Fibroblast of pulmonary artery (primary cell): ENCODE results near the gene MAPK8IP3.

Source experiments
- DNase-seq: peaks from one replicate; pipeline ENCODE4 v3.0.0-alpha.2; 2010; ENCODE audit warnings: low read depth
- H3K4me3 ChIP-seq: replicated peaks from 2 replicates; pipeline ENCODE4 v1.5.1; 2011; ENCODE audit warnings: low read depth, mild to moderate bottlenecking, control low read depth, low read length, moderate library complexity
- CTCF ChIP-seq: IDR thresholded peaks from 2 replicates; pipeline ENCODE4 v1.5.1; 2011; ENCODE audit warnings: mild to moderate bottlenecking, control low read depth, low read length, inconsistent platforms; ENCODE audit errors: missing control alignments

The MAPK8IP3 gene

GRCh38 chr16:1766701-1767100, 60.7 kb downstream of the MAPK8IP3 start:
- TF ChIP-seq CTCF = no peak
- no peak overlapping the region for H3K4me3 ChIP-seq
- no peak for DNase-seq

GRCh38 chr16:1767116-1767994, 61.4 kb downstream of the MAPK8IP3 start:
- no peak for TF ChIP-seq CTCF
- no peak overlapping the region for H3K4me3 ChIP-seq
- no peak for DNase-seq

- TF ChIP-seq CTCF = no peak
- DNase-seq = no peak
- no peak overlapping the region for H3K4me3 ChIP-seq
Measured at GRCh38 chr16:1768061-1768766, 62.2 kb downstream of the MAPK8IP3 start.

GRCh38 chr16:1768767-1769401, 62.9 kb downstream of the MAPK8IP3 start:
- no peak for TF ChIP-seq CTCF
- no peak for DNase-seq
- no peak overlapping the region for H3K4me3 ChIP-seq

GRCh38 chr16:1769402-1770300, 63.7 kb downstream of the MAPK8IP3 start:
- no peak for TF ChIP-seq CTCF
- peak overlapping the region; percentile 74 for H3K4me3 ChIP-seq
- DNase-seq = no peak
